Adrenal gland (tissue), 5 donors: ENCODE data around the gene COPG1.

Source experiments
- CTCF ChIP-seq, 6 experiments: fragments of 450-650 bp in 4 of 6; fragments of 200-600 bp in 2 of 6; sonication (generic) in 1 of 6; IDR thresholded peaks; 1 replicate in 5 of 6; 2 replicates in 1 of 6; pipeline versions ENCODE4 v1.5.1 to v1.8.0; 2016 to 2021; ENCODE audit warnings: antibody characterized with exemption in 6 of 6, mild to moderate bottlenecking in 2 of 6, moderate library complexity in 1 of 6
- POLR2A ChIP-seq, 2 donors: fragments of 450-650 bp; IDR thresholded peaks; one replicate each; pipeline ENCODE4 v1.6.1; 2017; ENCODE audit warnings: antibody characterized with exemption in 2 of 2, mild to moderate bottlenecking in 2 of 2, moderate library complexity in 1 of 2
- donor health status: DM: no; HTN: no; CAD: no.

GRCh38 chr3:129326595-129326994 lies 77.2 kb downstream of the COPG1 start:
- no peak for TF ChIP-seq CTCF (IDR thresholded peaks at IDR 0.05)
- TF ChIP-seq POLR2A (IDR thresholded peaks at IDR 0.05), result no peak
